HG02970 (cell line): ENCODE data around the gene ZNF521.

ENCODE experiments used
- ATAC-seq: cut with Tn5 transposase; IDR thresholded peaks from one replicate; pipeline ENCODE4 v1.9.1; 2021; ENCODE audit warnings: mild to moderate bottlenecking, moderate library complexity, moderate number of reproducible peaks; ENCODE audit not compliant: unreplicated experiment, low FRiP score

Gene ZNF521

GRCh38 chr18:25093141-25093540 is 258.8 kb downstream of the ZNF521 start:
- ATAC-seq = no peak

- no peak for ATAC-seq
Observed at GRCh38 chr18:25089470-25089869, 262.5 kb downstream of the ZNF521 start.

GRCh38 chr18:25086876-25087275 is 265.1 kb downstream of the ZNF521 start:
- no peak for ATAC-seq

GRCh38 chr18:25081001-25081400 is 271.0 kb downstream of the ZNF521 start:
- ATAC-seq = no peak

DNA sequence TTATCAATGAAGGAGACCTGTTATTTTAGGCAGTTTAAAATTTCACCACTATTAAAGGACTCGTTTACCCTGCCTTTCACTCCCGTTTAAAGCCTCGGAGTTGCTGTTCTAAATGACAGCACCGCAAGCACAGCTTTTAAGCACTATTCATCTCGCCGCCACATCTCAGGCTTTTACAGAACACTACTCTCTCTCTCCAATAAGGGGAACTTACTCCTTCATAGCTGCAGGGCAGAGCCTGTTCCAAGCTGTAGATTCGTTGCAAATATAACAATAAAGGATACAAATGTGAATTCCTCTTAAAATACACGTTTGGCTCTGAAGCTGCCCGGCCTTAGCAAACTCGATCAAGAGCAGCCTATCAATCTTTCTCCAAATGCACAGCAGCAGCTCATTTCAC is 271.8 kb downstream of the ZNF521 start:
- no peak for ATAC-seq

DNA sequence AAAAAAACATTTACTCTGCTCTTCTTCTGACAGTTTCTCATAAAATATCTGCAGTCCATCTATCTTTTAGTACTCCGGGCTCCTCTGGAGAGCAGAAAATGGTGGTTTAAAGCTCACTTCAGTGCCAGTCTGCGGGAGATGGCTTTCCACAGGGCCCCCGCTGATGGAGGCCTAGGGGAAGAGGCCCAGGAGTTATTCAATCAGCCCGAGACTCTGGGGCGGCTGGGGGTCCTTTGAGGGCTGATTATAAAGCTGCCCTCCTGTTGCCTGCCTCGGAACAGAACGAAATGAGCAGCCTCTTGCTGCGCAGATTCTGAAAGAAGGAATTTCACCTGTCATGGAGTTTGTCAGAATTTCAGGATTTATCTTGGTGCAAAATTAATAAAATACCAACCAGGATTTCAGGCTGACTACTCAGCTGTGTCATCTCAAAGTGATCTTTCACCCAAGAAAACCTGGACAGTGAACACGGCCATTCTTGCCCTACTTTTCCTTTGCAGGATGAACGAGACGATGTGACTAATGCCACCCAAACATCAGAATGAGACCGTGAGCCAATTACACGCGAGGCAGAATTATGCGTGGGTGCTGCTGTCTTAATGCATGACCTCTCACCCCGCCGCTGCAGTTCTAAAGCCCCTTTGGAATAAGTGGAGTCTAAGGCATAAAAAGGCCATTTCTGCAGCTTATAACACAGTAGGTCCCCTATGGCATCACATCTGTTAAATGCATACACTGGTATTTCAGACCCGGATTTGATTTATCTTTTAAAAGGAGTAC is 273.8 kb downstream of the ZNF521 start:
- no peak for ATAC-seq

GRCh38 chr18:25077038-25077943 is 274.7 kb downstream of the ZNF521 start:
- no peak for ATAC-seq

- no peak for ATAC-seq
Observed at GRCh38 chr18:25075783-25076182, 276.2 kb downstream of the ZNF521 start.

GRCh38 chr18:25075331-25075730 is 276.6 kb downstream of the ZNF521 start:
- no peak for ATAC-seq

DNA sequence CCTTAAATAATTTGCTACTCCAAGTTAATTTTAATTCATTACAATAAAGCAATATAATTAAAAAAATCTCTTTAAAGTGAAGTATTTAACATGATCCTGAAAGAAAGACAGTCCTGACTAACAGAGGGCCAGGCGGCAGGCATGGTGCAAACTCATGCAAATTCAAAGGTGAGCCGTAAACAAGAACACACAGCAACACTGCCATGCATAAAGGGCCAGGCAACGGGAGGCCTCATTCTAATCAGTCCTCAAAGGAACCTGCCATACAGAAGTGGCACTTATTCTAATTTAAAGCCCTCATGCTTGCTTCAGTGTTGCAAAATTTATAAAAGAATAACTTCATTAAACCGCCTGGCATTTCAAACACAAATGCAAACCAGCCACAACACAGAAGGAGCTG is 277.0 kb downstream of the ZNF521 start:
- no peak for ATAC-seq

- no peak for ATAC-seq
Observed at GRCh38 chr18:25072205-25072604, 279.8 kb downstream of the ZNF521 start.

DNA sequence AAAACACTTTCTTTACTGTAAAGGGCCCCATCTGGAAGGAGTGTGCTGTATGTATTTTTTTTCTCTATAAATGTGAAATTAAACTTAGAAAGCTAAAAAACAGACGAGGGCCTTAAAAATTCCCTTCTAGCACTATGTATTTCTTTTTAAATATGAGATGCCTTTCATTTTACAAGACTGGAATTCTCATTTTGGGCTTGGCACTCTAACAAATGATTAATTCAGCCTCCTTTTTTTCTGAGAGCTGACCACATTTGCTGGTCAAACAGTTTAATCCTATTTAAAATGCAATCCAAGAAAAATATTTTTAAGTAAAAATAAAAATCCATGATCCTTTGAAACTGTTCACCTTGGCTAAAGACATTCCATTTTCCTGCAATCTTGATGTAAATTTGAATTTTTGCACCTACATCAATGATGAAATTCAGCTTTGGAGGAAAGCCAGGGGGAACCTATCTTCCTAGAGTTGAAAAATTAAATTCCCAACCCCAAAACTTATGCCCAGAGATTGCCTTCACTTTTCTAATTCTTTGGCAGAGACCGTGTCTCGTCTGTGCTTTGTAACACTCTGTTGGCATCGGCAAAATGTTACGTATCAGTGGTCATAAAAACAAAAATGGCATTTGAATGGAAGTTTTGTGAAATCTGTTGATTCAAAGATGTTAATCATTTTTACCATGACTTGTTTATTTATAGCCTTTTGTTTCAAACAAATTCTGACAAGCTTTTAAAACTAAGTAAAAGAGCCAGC is 284.5 kb downstream of the ZNF521 start:
- ATAC-seq = no peak

DNA sequence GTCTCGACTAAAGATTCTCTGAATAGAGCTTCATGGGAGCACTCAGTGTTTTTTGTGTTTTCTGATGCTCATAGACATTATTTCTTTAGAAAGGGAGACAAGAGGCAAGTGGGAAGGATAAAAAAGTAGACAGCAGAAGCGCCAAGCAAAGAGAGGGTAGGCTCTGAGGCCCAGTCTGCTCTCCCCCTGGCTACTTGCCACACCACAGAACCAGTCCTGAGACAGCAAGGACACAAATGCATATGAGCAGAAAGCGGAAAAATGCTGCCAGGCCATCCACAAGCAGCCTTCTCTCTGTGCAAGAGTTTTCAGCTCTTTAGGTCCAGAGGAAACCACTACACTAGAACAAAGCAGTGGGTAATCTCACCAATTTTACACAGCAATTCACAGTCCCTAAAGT is 285.4 kb downstream of the ZNF521 start:
- ATAC-seq = no peak

DNA sequence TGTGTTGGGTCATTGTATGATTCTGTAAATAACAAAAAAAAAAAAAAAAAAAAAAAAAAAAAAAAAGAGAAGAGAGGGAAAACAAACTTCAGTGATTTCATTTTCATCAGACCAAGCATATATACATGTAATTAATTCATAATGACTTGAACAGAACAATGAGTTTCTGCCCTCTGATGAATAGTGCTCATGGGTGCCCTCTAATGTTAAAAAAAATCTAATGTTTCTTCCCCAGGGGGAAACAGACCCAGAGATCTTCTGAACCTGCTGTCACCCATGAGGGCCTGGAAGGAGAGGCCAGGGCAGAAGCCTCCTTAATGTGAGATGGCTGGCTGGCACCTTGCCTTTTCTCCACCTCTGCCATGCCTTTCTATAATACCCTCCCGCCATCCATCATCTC is 289.2 kb downstream of the ZNF521 start:
- no peak for ATAC-seq

GRCh38 chr18:25061395-25061794 is 290.6 kb downstream of the ZNF521 start:
- ATAC-seq = no peak

- no peak for ATAC-seq
Observed at GRCh38 chr18:25058521-25058920, 293.4 kb downstream of the ZNF521 start.

- ATAC-seq = no peak
Observed at GRCh38 chr18:25057491-25058050, 294.4 kb downstream of the ZNF521 start.

DNA sequence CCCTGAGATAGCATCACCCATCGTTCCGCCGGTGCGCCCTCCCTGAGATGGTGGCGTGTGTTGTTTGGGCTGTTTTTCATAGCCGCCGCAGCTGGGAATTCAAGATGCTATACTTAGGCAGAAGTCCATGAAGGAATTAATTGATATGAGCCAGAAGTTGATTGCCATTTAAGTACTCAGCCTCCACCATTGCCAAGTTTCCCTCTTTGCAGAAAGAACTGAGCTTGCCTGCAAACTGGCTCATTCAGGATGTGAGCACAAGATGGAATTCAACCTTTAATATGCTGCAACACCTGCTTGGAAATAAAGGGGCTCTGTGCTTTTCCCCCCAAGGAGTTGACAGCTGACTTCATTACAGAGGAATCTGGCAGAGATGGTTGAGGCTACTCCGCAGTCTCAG is 295.5 kb downstream of the ZNF521 start:
- no peak for ATAC-seq

DNA sequence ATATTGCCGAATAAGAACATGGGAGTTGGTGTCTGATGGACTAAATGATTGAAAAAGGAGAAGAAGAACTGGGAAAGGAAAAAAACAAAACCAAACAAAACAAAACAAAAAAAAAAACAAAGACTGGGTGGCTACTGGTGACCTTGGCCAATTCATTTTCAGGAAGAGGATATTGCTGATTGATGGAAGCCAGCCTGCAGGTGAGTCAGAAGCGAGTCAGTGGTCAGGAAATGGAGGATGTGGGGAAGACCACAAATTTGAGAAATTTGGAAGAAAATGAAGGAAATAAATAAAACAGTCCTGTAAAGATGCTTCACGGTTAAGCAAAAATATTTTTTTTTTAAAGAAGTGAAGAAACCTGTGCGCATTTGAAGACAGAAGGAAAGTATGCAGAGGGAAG is 296.9 kb downstream of the ZNF521 start:
- no peak for ATAC-seq

GRCh38 chr18:25053466-25053865 is 298.5 kb downstream of the ZNF521 start:
- ATAC-seq = no peak

DNA sequence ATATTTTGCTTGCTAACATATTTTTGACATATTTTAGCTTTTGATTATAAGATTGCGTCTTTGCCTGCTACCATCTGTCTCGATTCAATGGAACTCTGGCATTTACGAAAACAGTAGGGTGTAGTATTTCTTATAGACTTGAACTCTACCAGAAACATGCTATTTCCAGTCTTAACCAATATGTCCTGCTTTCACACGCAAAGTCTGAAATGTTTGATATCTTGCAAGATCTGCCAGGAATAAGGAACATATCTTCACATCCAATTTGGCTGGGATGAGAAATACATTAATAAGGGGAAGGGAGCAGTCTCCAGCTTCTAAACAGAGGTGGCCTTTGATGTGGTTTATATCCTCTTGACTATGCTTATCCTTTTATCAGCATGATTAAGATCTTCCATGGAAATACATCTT is 299.4 kb downstream of the ZNF521 start:
- no peak for ATAC-seq
